K562 (cell line): ENCODE results near the gene CTCF. TPM values are rescaled to one million over a fixed set of nuclear protein-coding genes. Genes with fewer than 3 reads are reported as not detected.

Experiments used
- AFF1 ChIP-seq, 2 experiments: fragments of 450-650 bp; IDR thresholded peaks; 2 replicates each; pipeline ENCODE4 v1.6.1; 2018; ENCODE audit warnings: mild to moderate bottlenecking in 2 of 2, low read depth in 1 of 2; ENCODE audit not compliant: partially characterized antibody in 2 of 2
- ATF3 ChIP-seq, 2 experiments: fragments of 450-650 bp in 1 of 2; sonication (generic) in 1 of 2; formaldehyde crosslinking in 1 of 2; IDR thresholded peaks in 1 of 2; conservative IDR thresholded peaks in 1 of 2; 2 replicates each; pipeline versions ENCODE4 v1.6.1 to v1.8.1; 2016 to 2023; ENCODE audit warnings: mild to moderate bottlenecking in 2 of 2, moderate library complexity in 2 of 2, inconsistent platforms in 1 of 2, missing genetic modification reagents in 1 of 2
- CTCFL ChIP-seq: IDR thresholded peaks from 2 replicates; pipeline ENCODE4 v1.6.1; 2011; ENCODE audit warnings: borderline replicate concordance, low read depth, mild to moderate bottlenecking, moderate library complexity, low read length; ENCODE audit not compliant: insufficient read depth, poor library complexity, severe bottlenecking
- DEAF1 ChIP-seq: fragments of 450-650 bp; formaldehyde crosslinking; IDR thresholded peaks from 2 replicates; pipeline ENCODE4 v1.4.0; 2020; ENCODE audit warnings: mild to moderate bottlenecking, moderate library complexity
- FOXK2 ChIP-seq, 2 experiments: fragments of 450-650 bp; IDR thresholded peaks in 1 of 2; conservative IDR thresholded peaks in 1 of 2; 2 replicates each; pipeline ENCODE4 v1.6.1; 2016; ENCODE audit warnings: low read depth in 2 of 2, mild to moderate bottlenecking in 1 of 2
- MIER1 ChIP-seq: fragments of 450-650 bp; IDR thresholded peaks from 2 replicates; pipeline ENCODE4 v1.6.1; 2016; ENCODE audit warnings: antibody characterized with exemption, mild to moderate bottlenecking, low read depth
- RHOXF2B ChIP-seq: fragments of 250-450 bp; sonication (Bioruptor Pico); conservative IDR thresholded peaks from 2 replicates; pipeline ENCODE4 v1.5.1; 2021
- SIRT6 ChIP-seq: IDR thresholded peaks from one replicate; pipeline ENCODE4 v1.6.1; 2012; ENCODE audit warnings: low read depth, mild to moderate bottlenecking, control low read depth, inconsistent platforms, low read length, moderate library complexity
- XRCC3 ChIP-seq: fragments of 450-650 bp; IDR thresholded peaks from 2 replicates; pipeline ENCODE4 v1.6.1; 2017; ENCODE audit warnings: mild to moderate bottlenecking, moderate library complexity
- ZBED1 ChIP-seq: IDR thresholded peaks from 2 replicates; pipeline ENCODE4 v1.6.1; 2014
- ZNF583 ChIP-seq: fragments of 250-450 bp; sonication (Bioruptor Pico); IDR thresholded peaks from 2 replicates; pipeline ENCODE4 v1.4.0; 2020
- polyA plus RNA-seq, 8 experiments: library from polyadenylated mRNA; depleted of rRNA in 4 of 8; stranded (reverse) in 5 of 8; unstranded in 3 of 8; fragments of >200 nt; fragmentation: Nextera tagmentation in 2 of 8; fragmentation: Illumina TruSeq in 1 of 8; extraction: Ambion mirVana in 2 of 8; extraction: Trizol in 1 of 8; gene quantifications; 2 replicates each; pipeline versions ENCODE4 v1.2.1 to v1.2.3, GENCODE V29; 2011 to 2014; ENCODE audit warnings: inconsistent platforms in 1 of 8, missing spikeins in 1 of 8
- total RNA-seq, 7 experiments: library from RNA; depleted of rRNA in 6 of 7; stranded (reverse); fragments of >200 nt in 6 of 7; fragmentation: Illumina TruSeq in 2 of 7; extraction: Trizol in 2 of 7; gene quantifications; 2 replicates each; pipeline versions ENCODE4 v1.2.1 to v1.2.3, GENCODE V29; 2011 to 2021; ENCODE audit warnings: low replicate concordance in 1 of 7

The CTCF gene
- total and polyA plus RNA-seq, 9 of the 15 experiments (the other 6 are each of a cell fraction or from before 2014, with no cell fraction given): 7.8 to 49.2 (median 33.9) TPM

- TF ChIP-seq AFF1 (IDR thresholded peaks at IDR 0.05; ENCODE audit: low read depth in 1 of 2, partially characterized antibody in 2 of 2) (no peak), FOXK2 (conservative IDR thresholded peaks at IDR 0.05 in 1 of 2, IDR thresholded peaks at IDR 0.05 in 1 of 2; ENCODE audit: low read depth in 2 of 2) (peak in 1 of 2 experiments; percentile 34; a peak in 1 of 4 replicates), RHOXF2B (CRISPR knock-in tag) (no peak), XRCC3 (no peak), ZNF583 (CRISPR knock-in tag) (no peak), MIER1 (no peak), DEAF1 (CRISPR knock-in tag) (peak; percentile 68), ZBED1 (no peak), SIRT6 (no peak), ATF3 (IDR thresholded peaks at IDR 0.05) (0 out of 2 replicates have a peak, but pooled peaks have one; percentile 17), ATF3 (CRISPR knock-in tag; conservative IDR thresholded peaks at IDR 0.05) (no peak), CTCFL (peak; percentile 89)
These were observed 47.9 kb upstream of the CTCF start (continued) for GRCh38 chr16:67514382-67514828.
